HG03469 (cell line): ENCODE results near the gene TSR3.
A peak's percentile ranks its signal among the peaks of the same experiment; 100 is the strongest.

Experiments
- ATAC-seq: cut with Tn5 transposase; IDR thresholded peaks from one replicate; pipeline ENCODE4 v1.9.1; 2021; ENCODE audit warnings: mild to moderate bottlenecking, moderate library complexity, moderate number of reproducible peaks; ENCODE audit not compliant: unreplicated experiment

TSR3 gene

GRCh38 chr16:1351582-1352362, at the start of gene TSR3, which contains the start of gene GNPTG:
Gene TSR3, minus strand, starts transcription at chr16:1351878. Its CDS starts 74 bp downstream, at chr16:1351804.
Gene GNPTG, plus strand, starts transcription at chr16:1351931. Its CDS starts 35 bp downstream, at chr16:1351966.
- peak; percentile 44 for ATAC-seq

- ATAC-seq = no peak
These were observed 49.5 kb upstream of the TSR3 start for GRCh38 chr16:1401061-1401757.

GRCh38 chr16:1398826-1399581, 47.3 kb upstream of the TSR3 start:
- ATAC-seq = no peak

GRCh38 chr16:1398351-1398750, 46.7 kb upstream of the TSR3 start:
- no peak for ATAC-seq

- no peak for ATAC-seq
These were observed 46.1 kb upstream of the TSR3 start for GRCh38 chr16:1397779-1398178.

- ATAC-seq = no peak
These were observed 43.9 kb upstream of the TSR3 start for GRCh38 chr16:1395444-1396031.

- no peak for ATAC-seq
These were observed 42.8 kb upstream of the TSR3 start for GRCh38 chr16:1394367-1394951.

GRCh38 chr16:1393613-1394176, 42.0 kb upstream of the TSR3 start:
- ATAC-seq = no peak

GRCh38 chr16:1392826-1393225, 41.1 kb upstream of the TSR3 start:
- ATAC-seq = no peak

- no peak for ATAC-seq
These were observed 38.6 kb upstream of the TSR3 start for GRCh38 chr16:1390239-1390779.

GRCh38 chr16:1389762-1390161, 38.1 kb upstream of the TSR3 start:
- no peak for ATAC-seq

GRCh38 chr16:1387331-1387730, 35.7 kb upstream of the TSR3 start:
- no peak for ATAC-seq

GRCh38 chr16:1385232-1385631, 33.6 kb upstream of the TSR3 start:
- no peak for ATAC-seq

- no peak for ATAC-seq
These were observed 31.9 kb upstream of the TSR3 start for GRCh38 chr16:1383556-1383955.

GRCh38 chr16:1381612-1382406, 30.1 kb upstream of the TSR3 start:
- no peak for ATAC-seq

- no peak for ATAC-seq
These were observed 28.5 kb upstream of the TSR3 start for GRCh38 chr16:1380195-1380594.

GRCh38 chr16:1379304-1380076, 27.8 kb upstream of the TSR3 start:
- no peak for ATAC-seq

- ATAC-seq = no peak
These were observed 27.2 kb upstream of the TSR3 start for GRCh38 chr16:1378804-1379303.
